HG03108 (cell line): ENCODE data around the gene UQCC2.

Source experiments
- ATAC-seq: cut with Tn5 transposase; IDR thresholded peaks from one replicate; pipeline ENCODE4 v1.9.1; 2021; ENCODE audit warnings: moderate library complexity; ENCODE audit not compliant: unreplicated experiment

Gene UQCC2

DNA sequence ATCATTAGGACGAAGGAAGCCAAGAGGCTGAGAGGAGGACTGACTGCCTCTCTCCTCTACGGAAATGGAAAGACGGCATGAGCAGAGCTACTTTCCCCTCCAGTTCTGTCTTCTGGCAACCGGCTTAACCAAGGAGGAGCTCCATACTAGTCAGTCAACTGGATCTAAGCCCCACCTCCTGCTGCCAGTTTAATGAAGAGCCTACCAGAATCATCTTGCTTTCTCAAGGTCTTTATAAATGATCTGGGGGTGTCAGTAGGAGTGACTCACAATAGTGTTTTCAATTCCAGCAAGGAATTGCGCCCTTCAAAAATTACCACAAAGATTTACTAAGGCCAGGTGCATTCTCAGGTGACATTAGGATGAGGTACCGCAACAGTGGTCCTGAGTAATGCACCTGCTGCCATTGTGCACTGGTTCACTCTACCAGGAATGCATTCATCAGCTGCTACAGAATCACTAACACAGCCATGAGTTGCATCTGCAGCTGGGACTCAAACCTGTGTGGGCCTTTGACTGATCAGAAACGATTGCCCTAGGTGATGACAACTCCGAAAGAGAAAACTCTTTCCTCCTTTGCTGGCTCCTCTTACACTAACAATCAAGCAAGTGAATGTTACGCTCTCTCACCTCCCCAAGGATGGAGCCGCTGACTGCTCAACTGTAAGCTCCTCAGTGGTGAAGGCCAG, 2.8 kb downstream of the UQCC2 start:
- no peak for ATAC-seq

DNA sequence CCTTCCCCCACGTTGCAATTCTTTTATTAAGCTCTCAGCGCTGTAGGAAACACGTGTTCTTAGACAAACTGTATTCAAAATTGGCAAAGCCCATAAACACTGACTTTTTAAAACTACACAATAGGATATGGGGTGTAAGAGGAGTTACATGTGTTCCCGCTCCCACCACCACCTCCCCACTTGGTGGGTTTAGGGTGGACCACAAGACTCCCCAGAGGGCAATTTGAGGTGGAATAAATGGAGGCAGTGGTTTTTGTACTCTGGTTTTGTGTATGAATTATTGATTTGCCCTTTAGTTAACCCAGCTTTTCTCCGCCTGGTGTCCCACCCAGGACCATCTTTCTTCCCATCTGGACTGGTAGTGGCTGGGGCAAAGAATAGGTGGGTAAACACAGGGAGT, 3.7 kb downstream of the UQCC2 start:
- no peak for ATAC-seq

DNA sequence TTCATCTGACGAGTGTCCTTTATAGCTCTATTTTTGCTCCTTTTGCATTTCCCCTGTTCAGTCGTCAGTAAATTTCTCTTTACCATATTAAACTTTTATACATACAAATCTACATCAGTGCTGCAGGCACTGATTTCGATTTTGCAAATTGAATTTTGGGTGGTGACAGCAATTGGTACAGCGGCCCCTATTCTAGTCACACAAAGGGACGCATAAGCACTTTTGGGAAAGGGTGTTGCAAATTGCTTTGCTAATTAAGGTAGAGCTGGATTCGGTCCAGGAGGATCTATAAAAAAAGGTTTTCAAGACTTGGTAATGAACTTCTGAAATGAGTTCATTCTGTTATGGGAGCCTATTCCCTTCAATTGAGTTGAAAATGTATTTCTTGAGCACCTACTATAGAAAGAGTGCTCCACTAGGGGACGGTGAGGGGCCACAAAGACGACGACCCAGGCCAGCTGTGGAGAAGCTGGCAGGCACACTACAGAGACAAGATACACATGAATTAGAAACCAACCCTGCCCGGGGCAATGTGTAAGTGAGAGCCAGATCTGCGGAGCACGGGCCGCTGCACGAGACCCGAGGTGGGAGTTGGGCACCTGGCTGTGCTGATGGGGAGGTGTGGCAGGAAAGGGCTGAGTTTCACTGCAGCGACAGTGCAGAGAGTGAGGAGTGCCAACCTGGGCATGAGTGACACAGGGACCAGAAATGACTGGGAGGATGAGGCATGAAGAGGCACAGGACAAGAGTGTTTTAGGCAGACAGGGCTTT, 5.4 kb downstream of the UQCC2 start:
- no peak for ATAC-seq

DNA sequence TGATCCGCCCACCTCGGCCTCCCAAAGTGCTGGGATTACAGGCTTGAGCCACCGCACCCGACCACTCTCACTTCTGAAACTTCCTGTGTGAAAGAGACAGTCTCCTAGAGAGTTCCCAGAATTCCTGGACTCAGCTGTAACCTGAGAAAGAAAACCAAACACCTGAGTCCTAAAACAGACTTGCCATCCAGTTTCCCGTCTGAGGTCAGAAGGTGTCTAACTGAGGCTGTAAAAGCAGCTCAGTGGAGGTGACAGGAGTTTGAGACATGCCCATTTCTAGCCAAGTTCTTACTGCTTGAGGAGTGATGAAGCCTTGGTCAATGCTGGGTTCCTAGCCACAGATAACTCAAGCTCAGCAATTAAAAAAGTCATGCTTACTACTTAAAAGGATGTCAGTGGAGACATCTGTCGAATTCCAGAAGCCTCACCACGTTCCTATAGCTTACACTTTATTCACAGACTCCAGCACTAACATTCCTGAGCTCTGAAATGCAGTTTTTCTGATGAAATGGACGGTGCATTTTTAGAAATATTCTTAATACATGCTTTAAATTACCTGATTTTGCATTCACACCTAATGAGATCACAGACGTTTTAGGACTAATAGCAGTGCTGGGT, 6.1 kb downstream of the UQCC2 start:
- no peak for ATAC-seq

DNA sequence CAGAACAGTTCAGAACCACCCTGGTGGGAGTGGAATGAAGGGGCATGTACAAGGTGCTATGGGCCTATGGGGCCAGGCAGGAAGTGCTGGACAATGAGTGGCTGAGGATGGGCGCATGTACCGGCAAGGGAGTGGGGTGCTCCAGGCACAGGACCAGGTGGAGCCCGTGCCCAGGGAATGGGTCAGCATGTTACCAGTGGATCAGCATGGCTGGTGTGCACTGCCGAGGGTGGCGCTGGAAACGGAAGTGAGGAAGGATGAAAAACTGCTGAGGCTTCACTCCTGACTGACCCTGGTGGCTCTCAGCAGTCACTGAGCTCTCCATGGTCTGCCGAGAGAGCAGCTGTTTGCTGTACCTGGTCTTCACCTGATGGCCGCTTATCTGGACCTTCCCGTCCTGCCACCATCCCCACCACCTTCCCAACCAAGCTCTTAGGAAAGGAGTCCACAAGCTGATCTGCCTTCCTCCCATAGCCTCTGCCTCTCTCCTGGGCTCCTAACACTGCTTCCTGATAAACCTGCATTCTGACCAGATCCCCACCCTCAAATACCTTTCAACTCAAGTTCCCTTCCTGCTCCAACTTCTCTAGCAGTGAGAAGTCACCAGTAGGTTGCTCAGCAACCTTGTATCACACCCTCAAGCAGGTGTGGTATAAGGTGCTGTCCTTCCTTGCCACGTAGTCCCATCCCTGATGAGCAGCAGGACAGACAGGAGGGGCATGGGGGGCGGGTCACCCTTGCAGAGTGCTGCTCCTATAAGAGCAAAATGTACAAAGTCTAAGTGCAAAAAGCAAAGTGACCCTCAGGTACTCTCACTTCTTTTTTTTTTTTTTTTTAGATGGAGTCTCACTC, 7.1 kb downstream of the UQCC2 start:
- no peak for ATAC-seq

DNA sequence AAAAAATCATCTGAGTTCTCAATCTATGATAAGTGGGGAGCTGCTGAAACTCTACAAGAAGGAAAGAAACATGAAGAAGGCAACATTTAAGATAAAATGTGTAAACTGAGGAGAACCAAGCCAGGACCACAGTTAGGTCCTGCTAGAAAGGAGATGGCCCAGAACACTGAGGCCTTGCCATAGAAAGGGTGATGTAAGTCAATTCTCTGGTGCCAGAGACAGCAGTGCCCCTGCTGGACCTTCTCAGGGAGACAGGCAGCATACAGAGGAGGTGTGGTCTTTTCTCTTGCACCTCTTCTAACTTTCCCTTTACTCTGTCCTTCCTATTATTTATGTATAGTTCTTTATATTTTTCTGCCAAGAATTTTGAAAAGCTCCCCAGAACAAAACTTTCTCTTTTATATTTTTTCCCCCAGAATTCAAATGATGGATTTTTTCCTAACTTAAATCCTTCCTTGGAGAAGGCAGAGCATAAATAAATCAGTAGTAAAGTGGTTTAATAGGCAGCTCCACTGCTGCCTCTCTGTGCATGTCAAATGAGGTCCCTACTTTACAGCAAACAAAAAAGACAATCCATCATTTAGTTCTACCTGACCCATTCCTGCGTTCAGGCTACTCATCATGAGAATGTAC, 9.0 kb downstream of the UQCC2 start:
- ATAC-seq, result no peak

DNA sequence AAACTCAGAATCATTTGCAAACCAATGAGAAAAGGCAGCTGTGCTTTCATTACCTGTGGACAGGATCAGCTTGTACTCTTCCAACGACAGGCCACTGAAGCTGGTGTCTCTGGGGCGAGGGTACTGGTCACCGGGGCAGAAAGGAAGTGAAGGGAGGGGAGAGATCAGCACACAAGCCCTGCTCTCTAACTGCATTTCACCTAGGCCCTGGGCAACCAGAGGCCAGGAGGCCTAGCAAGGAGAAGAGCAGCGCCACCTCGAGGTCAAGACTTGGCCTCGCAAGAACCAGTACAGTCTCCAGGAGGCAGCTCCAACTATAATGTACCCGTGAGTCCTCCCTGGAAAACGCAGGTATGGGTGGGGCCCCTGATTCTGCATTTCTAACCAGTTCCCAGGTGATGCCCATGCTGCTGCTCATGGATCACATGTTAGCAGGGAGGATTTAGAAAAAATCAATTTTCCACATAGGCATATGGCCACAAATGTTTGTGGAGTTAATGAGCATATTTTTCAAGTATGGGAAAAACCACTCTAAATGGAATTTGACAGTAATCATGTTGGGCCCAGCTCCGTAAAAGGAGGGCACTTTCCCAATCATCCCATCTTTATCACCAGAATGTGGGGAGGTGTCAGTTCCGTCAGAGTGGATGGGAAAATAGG, 11.0 kb downstream of the UQCC2 start:
- peak; percentile 63 for ATAC-seq

DNA sequence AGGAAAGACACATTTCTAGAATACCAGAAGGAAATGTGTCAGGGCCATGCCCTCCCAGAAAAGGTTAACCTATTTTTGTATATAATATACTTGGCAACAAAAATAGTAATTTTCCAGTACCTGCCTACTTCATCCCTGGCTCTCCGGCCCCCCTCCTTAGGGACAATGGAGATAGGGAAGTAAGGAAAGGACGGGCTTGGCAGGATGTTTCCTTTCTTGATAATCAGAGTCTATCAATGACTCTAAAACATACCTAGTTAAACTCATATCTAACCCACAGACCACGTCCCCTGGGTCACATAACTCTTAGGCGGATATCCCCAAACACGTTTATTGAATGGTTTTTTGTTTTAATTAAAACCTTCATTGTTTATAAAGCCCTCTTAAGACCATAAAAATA, 11.8 kb downstream of the UQCC2 start:
- ATAC-seq, result no peak

DNA sequence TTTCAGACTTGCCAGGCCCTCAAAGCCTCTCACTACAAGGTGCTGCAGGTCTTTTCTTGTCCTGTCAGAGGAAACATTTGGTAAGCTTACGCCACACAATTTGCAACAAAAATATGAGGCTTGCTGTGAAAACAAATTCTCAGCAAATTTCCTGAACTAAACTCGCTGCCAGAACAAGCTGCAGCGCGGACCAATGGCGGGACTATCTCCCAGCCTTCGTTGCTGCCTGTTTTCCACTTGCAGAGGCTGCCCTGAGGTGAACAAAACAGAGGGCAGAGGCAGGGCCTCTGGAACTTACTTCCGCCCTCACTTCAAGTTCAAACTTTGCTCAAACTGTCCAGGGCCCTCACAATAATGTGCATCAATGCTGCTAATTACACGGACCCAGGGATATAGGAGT, 12.4 kb downstream of the UQCC2 start:
- ATAC-seq, result no peak

DNA sequence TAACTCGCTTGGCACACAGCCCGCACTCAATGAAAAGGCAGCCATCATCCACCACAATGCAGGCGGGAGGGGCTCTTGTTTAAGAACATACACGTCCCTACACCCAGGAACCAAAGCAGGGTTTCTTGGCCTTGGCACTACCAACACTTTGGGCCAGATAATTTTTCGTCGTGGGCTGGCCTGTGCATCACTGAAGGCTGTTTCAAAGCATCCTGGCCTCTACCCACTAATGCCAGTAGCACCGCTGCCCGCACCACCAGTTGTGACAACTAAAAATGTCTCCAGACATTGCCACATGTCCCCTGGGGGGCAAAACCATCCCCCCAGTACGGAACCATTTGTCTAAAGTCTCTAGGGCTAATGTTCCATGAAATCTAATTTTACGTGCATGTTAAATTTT, 13.0 kb downstream of the UQCC2 start:
- no peak for ATAC-seq

DNA sequence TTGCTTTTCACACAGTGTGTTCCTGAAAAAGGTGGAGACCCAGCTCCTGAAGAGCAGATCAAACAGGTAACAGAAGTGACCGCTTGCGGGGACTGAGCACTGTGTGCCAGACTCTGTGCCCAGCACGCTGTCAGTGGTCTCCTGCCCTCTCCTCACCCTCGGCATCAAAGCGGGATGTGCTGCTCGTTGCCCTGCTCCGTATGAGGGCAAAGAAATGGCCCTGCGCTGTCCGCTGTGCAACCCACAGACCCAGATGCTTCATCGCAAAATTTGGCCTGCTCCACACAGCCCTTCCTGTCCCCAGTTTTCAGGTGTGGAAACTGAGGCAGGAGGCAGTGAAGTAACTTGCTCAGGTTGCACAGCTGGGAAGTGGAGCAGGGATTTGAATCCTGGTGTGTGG, 13.7 kb downstream of the UQCC2 start:
- no peak for ATAC-seq

DNA sequence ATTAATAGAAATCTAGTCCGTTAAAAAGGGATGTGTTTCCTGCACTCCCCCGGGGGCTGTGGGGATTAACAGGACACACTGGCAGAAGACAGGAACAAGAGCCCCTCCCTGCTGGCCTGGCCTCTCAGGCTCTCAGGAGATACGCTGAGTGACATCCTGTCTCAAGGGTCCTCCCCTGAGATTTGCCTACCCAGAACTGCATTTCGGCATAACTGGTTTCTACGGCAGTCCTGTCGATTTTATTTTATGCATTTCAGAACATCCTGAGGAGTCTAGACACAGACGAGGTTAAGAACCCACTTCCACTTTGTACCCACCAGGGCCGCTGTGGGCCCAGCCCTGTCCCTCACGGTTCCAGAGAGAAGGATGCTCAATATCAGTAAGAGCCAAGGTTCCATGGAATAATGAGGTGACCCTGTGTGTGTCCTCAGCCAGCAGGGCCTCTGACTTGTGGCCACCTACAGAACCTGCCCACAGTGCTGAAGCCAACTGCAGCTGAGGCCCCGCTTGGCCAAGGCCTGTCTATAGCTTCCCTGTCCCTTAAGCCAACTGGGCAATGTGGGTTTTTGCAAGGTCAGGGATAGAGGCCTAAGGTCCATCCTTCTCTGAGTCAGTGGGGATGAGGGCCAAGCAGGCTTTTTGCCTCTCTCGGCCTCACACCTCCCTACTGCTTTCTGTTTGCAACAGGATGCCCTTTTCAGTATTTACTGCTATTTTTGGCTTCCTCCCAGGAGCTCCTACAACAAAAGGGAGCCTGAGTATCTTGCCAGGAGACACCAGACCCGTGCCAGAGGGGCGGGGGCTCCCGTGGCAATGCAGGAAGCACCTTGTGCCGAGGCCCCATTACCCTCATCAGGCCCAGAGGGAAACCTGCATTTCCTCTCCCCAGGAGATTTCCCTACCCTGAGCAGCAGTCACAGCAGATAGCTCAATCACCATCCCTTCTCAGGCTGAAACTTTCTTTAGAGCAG, 14.7 kb downstream of the UQCC2 start:
- peak; percentile 32 for ATAC-seq

DNA sequence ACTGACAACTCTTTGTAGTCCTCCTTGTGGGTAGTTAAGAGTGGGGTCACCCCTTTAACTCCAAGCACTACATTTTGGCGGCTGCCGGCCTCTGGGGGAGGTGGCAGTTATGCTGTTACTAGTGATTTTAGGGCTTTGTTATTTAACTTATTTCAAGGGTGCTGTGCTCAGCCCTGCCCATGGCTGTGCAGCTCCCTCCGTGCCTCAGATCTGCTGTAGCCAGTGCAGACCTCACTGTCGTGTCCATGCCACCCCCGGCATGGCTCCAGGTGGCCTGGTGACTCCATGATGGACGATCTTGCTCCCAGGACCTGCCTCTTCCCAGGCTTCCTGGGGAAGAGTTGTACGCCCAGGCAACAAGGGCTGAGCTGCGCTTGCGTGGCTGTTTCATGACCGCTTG, 15.4 kb downstream of the UQCC2 start:
- no peak for ATAC-seq

DNA sequence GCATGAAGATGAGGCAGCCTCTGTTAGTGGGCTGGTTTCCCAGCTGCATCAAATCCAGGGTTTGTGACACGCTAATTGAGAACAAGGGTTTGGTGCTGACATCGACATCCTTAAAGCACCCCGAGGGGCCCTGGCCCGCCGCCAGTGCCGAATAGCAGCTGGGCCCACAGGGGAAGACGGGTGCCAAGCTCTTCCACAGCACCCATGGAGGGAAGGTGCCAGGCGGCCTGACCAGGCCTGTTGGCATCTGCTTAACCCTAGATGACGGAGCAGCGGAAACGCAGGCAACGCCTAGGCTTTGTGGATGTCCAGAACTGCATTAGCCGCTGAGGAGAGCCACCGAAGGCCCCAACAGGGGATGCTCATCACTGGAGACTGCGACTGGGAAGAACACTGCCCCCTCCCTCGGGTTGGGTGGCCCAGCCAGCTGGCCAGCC, 16.0 kb downstream of the UQCC2 start:
- ATAC-seq, result no peak

DNA sequence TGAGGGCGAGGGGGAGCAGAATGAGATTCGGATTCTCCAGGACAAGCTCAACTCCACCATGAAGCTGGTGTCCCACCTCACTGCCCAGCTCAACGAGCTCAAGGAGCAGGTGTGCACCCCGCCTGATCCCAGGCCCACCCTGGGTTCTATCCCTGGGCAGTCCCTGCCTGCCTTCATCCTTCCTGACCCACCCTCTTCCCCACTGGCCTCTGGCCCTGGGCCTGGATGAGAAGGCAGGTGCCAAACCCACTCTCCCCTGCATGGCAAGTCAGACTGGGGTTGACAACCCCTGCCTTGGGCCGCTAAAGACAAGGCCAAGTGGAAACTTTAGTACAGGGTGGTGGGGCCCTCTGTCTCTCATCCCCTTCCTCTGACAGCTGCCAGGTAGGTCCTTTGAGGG, 16.5 kb downstream of the UQCC2 start:
- ATAC-seq, result no peak

DNA sequence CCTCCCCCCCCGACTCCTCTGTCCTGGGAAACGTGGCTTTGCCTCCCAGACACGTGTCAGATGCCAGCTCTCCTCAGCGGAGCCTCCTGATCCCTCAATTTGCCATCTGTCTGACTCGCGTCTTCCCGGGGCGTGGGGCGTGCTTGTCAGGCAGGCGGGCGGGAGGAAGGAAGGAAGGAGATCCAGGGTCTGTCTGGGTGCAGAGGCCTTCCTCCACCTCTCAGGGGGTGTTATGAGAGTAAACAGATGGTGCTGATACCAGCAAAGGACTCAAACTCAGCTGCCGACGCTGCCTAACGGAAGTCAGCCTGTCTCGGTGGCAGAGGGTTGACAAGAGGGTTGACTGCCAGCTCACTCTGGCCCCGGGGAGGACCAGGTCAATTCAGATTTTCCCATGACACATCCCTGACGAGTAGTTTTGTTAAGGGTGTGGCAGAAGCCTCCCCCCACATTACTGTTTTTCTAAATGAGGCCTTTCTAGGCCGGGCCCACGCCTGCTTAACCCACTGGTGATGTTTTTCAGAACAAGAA, 17.0 kb downstream of the UQCC2 start:
- no peak for ATAC-seq

DNA sequence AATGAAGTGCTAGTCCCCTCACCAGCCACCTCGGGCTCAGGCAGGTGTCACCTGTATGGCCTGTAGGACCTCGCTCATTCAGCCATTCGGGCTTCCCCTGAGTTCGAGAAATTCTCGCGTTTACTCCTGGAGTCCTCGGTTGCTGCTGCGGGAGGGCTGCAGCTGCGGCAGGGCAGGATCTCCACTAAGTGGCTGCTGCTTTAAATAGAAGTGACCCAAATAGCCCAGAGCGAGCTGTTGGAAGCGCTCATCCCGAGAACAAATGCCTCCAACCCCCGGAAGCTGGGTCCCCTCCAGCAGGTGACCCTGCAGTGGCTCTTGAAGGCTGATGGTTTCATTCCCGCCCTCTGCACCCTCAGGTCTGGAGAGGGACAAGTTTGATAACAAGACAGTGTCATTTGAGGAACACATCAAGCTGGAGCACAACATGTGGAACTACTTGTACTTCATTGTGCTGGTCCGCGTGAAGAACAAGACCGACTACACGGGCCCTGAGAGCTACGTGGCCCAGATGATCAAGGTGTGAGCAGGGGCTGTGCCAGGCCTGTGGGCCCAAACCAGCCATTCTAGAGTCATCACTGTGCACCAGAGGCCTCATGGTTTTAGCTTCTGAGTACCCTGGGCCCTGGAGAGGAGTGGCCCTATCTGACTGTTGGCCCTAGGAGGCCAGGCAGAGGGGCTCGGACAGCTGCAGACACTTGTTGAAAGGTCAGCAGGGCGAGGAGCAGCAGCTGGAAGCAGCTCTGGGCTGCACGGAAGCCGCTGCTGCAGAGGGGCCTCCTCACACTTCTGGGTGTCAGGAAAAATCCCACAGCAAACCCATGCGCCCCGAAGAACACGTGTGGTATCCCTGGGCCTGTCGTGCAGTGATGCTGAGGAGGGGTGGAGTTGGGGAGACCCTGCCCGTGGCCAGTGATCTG, 18.1 kb downstream of the UQCC2 start:
- ATAC-seq, result peak; percentile 12

DNA sequence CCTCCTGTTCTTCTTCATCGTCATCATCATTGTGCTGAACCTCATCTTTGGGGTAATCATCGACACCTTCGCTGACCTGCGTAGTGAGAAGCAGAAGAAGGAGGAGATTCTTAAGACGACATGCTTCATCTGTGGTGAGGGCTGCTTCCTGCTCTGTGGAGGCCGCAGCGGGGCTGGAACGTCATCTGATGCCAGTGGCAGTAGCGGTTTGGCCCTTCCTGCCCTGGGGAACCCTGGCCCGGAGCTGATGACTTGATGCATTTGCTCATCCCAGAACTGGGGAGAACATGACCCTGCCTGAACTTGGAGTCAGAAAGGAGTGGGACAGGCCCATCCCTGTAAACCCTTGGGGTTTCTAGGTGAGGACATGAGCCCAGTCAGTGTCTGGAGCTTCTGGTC, 18.7 kb downstream of the UQCC2 start:
- peak; percentile 42 for ATAC-seq
